Fibroblast of skin of back (primary cell): Measurements from ENCODE around the gene RPS15.

Source experiments
- DNase-seq: peaks from one replicate; pipeline ENCODE4 v3.0.0-alpha.2; 2013

The RPS15 gene

DNA sequence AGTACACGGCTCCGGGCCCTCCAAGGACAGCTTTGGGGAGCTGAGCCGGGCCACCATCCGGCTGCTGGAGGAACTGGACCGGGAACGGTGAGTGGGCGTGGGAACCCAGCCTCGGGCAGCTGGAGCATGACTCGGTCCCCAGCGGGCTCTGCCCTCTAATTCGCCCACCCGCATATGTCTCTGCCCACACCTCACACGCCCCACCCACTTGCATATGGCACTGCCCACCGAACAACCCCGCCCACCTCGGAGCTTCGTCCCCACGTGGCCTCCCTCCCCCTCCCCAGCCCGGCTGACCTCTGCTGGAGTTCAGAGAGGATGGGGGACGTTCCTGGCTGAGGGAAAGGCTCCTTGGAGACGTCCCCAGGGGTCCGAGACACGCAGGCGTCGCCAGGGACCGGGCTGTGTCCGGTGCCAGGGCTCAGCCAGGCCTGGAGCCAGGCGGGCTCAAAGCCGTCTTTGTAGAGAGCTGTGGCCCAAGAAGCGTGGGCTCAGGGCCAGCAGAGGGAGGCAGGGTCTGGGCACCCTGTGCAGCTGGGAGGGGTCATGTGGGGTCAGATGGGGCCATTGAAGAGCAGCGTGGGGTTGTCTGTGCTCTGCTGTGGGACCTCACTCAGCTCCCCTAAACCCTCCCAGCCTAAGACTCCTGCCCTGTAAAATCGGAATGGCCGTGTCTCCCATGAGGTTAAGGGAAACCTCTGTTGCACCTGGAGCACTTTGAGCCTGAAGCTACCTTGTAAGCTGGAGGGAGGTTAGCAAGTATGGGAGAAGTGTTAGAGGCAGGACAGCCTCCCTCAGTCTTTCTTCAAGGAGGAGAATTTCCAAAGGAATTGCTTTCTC lies 15.5 kb downstream of the RPS15 start:
- no peak for DNase-seq

DNA sequence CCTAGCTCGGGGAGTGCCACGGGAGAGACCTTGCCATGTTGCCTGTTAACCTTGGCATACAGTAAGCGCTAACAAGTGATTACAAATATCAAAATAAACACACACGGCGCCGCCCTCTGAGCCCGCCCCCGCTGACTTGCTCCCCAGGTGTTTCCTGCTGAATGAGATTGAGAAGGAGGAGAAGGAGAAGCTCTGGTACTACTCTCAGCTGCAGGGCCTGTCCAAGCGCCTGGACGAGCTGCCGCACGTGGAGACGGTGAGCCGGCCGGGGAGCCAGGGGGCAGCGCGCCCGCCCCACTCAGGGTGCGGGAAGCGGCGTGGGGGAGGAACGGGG lies 16.8 kb downstream of the RPS15 start:
- DNase-seq: no peak

DNA sequence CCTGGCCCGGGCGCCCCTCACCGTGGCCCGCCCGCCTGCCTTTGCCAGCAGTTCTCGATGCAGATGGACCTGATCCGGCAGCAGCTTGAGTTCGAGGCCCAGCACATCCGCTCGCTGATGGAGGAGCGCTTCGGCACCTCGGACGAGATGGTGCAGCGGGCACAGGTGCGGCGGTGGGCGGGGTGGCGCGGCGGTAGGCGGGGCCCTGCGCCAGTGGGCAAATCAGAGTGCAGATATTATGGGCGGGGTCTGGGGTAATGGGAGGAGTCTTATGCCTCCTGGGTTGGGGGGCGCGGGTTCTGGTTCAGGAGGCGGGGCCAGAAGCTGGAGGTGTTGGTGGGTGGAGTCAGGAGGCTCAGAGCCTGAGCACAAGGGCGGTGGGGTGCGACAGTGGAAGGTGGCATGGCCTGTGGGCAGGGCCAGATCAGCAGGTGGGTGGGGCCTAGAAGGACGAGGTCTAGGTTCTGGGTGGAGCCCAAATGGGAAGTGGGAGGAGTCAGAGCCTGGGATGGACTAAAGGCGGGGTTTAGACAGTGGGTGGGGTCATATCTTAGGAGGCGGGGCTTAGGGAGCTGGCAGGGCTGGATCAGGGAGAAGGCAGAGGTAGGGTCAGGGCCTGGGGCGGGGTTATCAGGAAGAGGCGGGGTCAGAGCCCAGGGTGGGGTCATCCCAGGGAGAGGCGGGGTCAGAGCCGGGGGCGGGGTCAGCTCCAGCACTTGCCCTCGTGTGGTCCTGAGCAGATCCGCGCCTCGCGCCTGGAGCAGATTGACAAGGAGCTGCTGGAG lies 17.3 kb downstream of the RPS15 start:
- DNase-seq: peak; percentile 43

DNA sequence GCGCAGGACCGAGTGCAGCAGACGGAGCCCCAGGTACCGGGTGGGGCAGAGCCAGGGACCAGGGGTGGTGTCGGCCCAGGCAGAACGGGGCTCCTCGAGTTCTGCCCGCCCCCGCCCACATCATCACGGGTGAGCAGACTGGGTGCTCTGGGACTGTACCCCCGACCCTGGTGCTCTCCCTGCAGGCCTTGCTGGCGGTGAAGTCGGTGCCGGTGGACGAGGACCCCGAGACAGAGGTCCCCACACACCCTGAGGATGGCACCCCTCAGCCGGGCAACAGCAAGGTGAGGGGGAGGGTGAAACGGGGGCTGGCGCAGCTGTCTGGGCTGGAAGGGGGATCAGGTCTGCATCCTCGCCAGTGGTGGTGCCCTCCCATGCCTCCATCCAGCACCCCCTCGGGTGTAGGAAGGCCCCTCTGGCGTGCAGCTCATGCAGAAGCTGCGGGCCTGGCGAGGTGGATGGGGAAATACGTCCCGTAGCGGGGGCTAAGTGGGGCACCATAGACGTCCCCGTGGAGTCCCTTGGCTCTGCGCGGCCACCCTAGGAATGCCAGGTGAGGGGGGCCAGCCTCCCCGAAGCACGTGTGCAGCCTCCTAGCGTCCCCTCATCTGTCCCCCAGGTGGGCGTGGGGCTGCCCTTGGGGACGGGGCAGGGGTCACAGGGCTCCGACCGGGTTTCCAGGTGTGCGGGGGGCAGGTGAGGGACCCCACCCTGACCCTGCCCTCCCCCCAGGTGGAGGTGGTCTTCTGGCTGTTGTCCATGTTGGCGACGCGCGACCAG lies 18.1 kb downstream of the RPS15 start:
- DNase-seq: no peak

DNA sequence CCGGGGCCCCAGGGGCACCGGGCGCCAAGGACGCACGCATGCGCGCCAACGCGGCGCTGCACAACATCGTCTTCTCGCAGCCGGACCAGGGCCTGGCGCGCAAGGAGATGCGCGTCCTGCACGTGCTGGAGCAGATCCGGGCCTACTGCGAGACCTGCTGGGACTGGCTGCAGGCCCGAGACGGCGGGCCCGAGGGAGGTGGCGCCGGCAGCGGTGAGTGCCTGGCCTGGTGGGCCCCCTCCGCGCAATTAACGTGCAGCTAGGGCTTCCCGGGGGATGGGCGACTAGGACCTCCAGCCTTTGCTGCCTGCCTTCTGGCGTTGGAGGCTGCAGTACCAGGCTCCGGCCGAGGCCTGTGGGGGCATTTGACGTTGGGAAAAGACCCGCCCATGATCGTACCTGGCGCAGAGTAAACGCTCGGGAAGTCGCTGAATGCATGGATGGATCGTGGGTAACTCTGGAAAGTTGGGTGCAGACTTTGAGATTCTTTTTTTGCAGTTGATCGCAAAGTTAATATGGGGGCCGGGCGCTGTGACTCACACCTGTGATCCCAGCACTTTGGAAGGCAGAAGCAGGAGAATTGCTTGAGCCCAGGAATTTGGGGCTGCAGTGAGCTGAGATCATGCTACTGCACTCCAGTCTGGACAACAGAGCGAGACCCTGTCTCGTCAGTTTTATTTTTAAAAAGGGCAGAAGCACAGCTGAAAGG lies 19.0 kb downstream of the RPS15 start:
- no peak for DNase-seq

DNA sequence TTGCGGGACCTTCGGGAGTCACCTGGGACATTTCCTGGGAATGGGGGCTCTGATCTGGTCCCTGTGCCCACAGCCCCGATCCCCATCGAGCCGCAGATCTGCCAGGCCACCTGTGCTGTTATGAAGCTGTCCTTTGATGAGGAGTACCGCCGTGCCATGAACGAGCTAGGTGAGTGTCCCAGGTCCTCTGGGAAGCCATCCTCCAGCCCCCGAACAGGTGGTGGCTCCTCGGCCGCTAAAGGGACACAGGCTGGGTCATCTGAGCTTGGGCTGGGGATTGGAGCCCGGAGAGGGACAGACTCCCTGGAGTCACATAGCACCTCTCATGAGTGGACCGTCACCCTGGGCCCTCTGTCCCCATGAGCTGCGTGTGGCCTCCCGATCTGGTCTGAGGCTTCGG lies 19.7 kb downstream of the RPS15 start:
- no peak for DNase-seq

DNA sequence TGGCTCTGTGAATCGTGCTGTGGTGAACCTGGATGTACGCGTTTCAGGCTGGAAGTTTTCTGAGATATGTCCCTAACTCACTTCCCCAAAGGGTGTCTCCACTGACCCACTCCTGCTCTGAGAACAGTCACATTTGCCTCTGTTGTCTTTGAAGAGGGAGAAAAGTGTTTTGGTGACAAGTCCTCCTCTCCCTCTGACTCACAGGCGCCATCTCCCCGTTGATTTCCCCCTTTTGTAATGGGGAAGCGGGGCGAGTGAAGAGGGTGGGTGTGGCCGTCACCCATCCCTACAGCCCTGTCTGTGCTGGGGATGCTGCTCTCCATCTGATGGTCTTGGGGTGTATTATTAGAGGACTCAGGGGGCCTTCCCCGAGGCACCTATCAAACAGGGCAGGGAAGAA lies 21.3 kb downstream of the RPS15 start:
- no peak for DNase-seq

DNA sequence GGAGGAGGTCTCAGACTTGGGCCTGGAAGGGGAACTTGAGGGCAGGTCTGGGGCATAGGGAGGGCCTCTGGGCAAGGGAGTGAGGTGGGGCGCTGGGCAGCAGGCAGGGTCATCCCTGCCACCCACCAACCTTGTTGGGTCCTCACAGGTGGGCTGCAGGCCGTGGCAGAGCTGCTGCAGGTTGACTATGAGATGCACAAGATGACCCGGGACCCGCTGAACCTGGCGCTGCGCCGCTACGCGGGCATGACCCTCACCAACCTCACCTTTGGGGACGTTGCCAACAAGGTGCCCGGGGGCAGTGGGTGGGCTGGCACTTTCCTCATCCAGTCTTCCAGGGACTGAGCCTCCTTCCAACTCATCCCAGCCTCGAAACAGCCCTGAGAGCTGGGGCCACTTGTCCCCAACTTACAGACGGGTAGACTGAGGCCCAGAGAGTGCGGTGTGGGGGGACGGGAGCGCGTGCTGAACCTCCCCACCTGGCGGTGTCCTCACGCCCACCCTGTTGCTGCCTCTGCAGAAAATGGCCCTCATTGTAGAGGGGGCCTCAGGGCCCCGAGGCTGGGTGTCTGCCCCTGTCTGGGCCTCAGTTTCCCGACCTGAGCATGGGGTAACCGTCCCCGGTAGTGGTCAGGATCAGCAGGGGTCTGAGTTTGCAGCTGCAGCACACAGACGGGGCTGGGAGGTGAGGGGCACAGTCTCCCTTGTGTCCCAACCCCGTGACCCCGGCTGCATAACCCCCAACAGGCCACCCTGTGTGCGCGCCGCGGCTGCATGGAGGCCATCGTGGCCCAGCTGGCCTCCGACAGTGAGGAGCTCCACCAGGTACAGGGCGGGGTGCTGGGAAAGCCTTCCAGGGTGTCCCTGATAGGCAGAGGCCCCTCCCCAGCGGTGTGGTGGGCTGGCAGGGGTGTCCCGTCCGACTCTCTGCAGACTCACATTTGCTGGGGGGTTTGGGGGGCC lies 22.1 kb downstream of the RPS15 start:
- DNase-seq: no peak

DNA sequence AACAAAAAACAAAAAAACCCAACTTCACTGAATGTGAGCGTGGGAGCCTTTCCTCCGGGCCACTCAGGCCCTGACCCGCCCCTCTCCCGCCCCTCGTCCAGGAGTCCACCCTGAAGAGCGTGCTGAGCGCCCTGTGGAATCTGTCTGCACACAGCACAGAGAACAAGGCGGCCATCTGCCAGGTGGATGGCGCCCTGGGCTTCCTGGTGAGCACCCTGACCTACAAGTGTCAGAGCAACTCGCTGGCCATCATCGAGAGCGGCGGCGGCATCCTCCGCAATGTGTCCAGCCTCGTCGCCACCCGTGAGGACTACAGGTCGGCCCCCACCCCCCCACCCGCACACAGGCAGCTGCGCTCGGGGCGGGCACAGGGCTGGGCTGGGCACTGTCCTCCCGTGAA lies 23.7 kb downstream of the RPS15 start:
- DNase-seq: no peak

DNA sequence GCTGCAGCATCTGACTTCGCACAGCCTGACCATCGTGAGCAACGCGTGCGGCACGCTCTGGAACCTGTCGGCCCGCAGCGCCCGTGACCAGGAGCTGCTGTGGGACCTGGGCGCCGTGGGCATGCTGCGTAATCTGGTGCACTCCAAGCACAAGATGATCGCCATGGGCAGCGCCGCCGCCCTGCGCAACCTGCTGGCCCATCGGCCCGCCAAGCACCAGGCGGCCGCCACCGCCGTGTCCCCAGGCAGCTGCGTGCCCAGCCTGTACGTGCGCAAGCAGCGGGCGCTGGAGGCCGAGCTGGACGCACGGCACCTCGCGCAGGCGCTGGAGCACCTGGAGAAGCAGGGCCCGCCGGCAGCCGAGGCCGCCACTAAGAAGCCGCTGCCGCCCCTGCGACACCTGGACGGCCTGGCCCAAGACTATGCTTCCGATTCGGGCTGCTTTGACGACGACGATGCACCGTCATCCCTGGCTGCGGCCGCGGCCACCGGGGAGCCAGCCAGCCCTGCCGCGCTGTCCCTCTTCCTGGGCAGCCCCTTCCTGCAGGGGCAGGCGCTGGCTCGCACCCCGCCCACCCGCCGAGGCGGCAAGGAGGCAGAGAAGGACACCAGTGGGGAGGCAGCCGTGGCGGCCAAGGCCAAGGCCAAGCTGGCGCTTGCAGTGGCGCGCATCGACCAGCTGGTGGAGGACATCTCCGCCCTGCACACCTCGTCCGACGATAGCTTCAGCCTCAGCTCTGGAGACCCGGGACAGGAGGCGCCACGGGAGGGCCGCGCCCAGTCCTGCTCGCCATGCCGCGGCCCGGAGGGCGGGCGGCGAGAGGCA lies 27.2 kb downstream of the RPS15 start:
- peak; percentile 45 for DNase-seq

DNA sequence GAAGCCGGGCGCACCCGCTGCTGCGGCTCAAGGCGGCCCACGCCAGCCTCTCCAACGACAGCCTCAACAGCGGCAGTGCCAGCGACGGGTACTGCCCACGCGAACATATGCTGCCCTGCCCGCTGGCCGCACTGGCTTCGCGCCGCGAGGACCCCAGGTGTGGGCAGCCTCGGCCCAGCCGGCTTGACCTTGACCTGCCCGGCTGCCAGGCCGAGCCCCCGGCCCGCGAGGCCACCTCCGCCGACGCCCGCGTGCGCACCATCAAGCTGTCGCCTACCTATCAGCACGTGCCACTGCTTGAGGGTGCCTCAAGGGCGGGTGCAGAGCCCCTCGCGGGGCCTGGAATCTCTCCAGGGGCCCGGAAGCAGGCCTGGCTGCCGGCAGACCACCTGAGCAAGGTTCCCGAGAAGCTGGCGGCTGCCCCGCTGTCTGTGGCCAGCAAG lies 27.8 kb downstream of the RPS15 start:
- no peak for DNase-seq

DNA sequence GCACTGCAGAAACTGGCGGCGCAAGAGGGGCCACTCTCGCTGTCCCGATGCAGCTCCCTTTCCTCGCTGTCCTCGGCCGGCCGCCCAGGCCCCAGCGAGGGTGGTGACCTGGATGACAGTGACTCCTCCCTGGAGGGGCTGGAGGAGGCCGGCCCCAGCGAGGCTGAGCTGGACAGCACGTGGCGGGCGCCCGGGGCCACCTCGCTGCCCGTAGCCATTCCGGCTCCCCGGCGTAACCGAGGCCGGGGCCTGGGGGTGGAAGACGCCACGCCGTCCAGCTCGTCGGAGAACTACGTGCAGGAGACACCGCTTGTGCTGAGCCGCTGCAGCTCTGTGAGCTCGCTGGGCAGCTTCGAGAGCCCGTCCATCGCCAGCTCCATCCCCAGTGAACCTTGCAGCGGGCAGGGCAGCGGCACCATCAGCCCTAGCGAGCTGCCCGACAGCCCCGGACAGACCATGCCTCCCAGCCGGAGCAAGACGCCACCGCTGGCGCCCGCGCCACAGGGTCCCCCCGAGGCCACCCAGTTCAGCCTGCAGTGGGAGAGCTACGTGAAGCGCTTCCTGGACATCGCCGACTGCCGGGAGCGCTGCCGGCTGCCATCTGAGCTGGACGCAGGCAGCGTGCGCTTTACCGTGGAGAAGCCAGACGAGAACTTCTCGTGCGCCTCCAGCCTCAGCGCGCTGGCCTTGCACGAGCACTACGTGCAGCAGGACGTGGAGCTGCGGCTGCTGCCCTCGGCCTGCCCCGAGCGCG lies 28.4 kb downstream of the RPS15 start:
- DNase-seq: no peak

DNA sequence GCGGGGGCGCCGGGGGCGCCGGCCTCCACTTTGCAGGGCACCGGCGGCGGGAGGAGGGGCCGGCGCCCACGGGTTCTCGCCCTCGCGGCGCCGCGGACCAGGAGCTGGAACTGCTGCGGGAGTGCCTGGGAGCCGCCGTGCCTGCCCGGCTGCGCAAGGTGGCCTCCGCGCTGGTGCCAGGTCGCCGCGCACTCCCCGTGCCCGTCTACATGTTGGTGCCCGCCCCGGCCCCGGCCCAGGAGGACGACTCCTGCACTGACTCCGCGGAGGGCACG lies 29.0 kb downstream of the RPS15 start:
- DNase-seq: no peak

DNA sequence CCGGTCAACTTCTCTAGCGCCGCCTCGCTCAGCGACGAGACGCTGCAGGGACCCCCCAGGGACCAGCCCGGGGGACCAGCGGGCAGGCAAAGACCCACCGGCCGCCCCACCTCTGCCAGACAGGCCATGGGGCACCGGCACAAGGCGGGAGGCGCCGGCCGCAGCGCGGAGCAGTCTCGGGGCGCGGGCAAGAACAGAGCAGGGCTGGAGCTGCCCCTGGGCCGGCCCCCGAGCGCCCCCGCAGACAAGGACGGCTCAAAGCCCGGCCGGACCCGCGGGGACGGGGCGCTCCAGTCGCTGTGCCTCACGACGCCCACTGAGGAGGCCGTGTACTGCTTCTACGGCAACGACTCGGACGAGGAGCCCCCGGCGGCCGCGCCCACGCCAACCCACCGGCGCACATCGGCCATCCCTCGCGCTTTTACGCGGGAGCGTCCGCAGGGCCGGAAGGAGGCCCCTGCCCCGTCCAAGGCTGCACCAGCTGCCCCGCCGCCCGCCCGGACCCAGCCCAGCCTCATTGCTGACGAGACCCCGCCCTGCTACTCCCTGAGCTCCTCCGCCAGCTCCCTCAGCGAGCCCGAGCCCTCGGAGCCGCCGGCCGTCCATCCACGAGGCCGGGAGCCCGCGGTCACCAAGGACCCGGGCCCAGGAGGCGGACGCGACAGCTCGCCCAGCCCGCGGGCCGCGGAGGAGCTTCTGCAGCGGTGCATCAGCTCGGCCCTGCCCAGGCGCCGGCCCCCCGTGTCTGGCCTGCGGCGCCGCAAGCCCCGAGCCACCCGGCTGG lies 29.5 kb downstream of the RPS15 start:
- DNase-seq: no peak

DNA sequence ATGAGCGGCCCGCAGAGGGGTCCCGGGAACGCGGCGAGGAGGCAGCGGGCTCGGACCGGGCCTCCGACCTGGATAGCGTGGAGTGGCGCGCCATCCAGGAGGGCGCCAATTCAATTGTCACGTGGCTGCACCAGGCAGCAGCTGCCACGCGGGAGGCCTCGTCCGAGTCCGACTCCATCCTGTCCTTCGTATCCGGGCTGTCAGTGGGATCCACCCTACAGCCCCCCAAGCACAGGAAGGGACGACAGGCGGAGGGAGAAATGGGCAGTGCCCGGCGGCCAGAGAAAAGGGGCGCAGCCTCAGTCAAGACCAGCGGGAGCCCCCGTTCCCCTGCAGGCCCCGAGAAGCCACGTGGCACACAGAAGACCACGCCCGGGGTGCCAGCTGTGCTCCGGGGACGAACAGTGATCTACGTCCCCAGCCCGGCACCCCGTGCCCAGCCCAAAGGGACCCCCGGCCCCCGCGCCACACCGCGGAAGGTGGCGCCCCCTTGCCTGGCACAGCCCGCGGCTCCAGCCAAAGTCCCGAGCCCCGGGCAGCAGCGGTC lies 30.2 kb downstream of the RPS15 start:
- no peak for DNase-seq

DNA sequence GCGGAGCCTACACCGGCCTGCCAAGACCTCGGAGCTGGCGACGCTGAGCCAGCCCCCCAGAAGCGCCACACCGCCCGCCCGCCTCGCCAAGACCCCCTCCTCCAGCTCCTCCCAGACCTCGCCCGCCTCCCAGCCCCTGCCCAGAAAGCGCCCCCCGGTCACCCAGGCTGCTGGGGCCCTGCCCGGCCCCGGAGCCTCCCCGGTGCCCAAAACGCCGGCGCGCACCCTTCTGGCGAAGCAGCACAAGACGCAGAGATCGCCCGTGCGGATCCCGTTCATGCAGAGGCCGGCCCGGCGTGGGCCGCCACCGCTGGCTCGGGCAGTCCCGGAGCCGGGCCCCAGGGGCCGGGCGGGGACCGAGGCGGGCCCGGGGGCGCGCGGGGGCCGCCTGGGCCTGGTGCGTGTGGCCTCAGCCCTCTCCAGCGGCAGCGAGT lies 30.6 kb downstream of the RPS15 start:
- DNase-seq: peak; percentile 39

DNA sequence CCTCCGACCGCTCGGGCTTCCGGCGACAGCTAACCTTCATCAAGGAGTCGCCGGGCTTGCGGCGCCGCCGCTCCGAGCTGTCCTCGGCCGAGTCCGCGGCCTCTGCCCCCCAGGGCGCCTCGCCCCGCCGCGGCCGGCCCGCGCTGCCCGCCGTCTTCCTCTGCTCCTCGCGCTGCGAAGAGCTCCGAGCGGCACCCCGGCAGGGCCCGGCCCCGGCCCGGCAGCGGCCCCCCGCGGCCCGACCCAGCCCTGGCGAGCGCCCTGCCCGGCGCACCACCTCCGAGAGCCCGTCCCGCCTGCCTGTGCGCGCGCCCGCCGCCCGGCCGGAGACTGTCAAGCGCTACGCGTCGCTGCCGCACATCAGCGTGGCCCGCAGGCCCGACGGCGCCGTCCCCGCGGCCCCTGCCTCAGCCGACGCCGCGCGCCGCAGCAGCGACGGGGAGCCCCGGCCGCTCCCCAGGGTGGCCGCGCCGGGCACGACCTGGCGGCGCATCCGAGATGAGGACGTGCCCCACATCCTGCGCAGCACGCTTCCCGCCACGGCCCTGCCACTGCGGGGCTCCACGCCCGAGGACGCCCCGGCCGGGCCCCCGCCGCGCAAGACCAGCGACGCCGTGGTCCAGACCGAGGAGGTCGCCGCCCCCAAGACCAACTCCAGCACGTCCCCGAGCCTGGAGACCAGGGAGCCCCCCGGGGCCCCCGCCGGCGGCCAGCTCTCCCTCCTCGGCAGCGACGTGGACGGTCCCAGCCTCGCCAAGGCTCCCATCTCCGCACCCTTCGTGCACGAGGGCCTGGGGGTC lies 31.3 kb downstream of the RPS15 start:
- DNase-seq: peak; percentile 39

DNA sequence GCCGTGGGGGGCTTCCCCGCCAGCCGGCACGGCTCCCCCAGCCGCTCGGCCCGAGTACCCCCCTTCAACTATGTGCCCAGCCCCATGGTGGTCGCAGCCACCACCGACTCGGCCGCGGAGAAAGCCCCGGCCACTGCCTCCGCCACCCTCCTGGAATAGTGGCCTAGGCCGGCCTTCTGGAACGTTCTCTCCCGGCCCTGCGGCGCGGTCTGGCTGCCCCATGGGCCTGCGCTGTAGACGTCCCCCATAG lies 31.8 kb downstream of the RPS15 start:
- no peak for DNase-seq
